HFFc6 (cell line): ENCODE results near the gene TP53BP1. TPM values are rescaled to one million over a fixed set of nuclear protein-coding genes. Genes with fewer than 3 reads are reported as not detected.
"Not testable (repeated sequence)": the region's sequence is repeated elsewhere in the genome, so short reads cannot be mapped to it uniquely, and the experiment has no call there.

ENCODE experiments used
- DNase-seq: peaks from one replicate; pipeline ENCODE4 v3.0.0-alpha.2; 2018
- H3K27ac Mint-ChIP-seq: 2 replicates; pipeline ENCODE4 v1.8.0; 2020; ENCODE audit warnings: mild to moderate bottlenecking, mixed read lengths
- H3K27me3 Mint-ChIP-seq: 2 replicates; pipeline ENCODE4 v1.8.0; 2021; ENCODE audit warnings: mild to moderate bottlenecking, moderate library complexity, mixed read lengths; ENCODE audit not compliant: insufficient read depth
- H3K36me3 Mint-ChIP-seq: 2 replicates; pipeline ENCODE4 v1.8.0; 2021; ENCODE audit warnings: low read depth, mixed read lengths
- H3K4me1 Mint-ChIP-seq: 2 replicates; pipeline ENCODE4 v1.8.0; 2020; ENCODE audit warnings: low read depth, mixed read lengths
- H3K4me3 Mint-ChIP-seq: 2 replicates; pipeline ENCODE4 v1.8.0; 2020; ENCODE audit warnings: mild to moderate bottlenecking, moderate library complexity, mixed read lengths
- H3K9me3 Mint-ChIP-seq: 2 replicates; pipeline ENCODE4 v1.8.0; 2020; ENCODE audit warnings: mild to moderate bottlenecking, mixed read lengths
- CTCF ChIP-seq: fragments of 200-600 bp; sonication (generic); IDR thresholded peaks from 2 replicates; pipeline ENCODE4 v1.5.0; 2021; ENCODE audit warnings: antibody characterized with exemption, mild to moderate bottlenecking
- total RNA-seq, 6 experiments: library from RNA; stranded (reverse); fragmentation: NEBNext Ultra II Directional; extraction: Animal tissue kit (Norgen Biotek cat#: 25700); gene quantifications; 2 replicates in 1 of 6; 3 replicates in 5 of 6; pipeline ENCODE4 v1.2.3, GENCODE V29; 2021

TP53BP1 gene
- total RNA-seq, 6 experiments from 2014 or later, result 44.7 to 49.5 (median 46.4) TPM

GRCh38 chr15:43404130-43404529 lies 88.8 kb downstream of the TP53BP1 start:
- Mint-ChIP-seq H3K4me1 (no peaks in the 10 kb centered on the region), H3K9me3 (no peaks in the 10 kb centered on the region), H3K27ac (no peak overlapping the region), H3K4me3 (no peak overlapping the region), H3K27me3 (no peaks in the 10 kb centered on the region), H3K36me3 (peaks cover 53% of the 10 kb centered on the region)
- no peak for TF ChIP-seq CTCF
- DNase-seq, result no peak

DNA sequence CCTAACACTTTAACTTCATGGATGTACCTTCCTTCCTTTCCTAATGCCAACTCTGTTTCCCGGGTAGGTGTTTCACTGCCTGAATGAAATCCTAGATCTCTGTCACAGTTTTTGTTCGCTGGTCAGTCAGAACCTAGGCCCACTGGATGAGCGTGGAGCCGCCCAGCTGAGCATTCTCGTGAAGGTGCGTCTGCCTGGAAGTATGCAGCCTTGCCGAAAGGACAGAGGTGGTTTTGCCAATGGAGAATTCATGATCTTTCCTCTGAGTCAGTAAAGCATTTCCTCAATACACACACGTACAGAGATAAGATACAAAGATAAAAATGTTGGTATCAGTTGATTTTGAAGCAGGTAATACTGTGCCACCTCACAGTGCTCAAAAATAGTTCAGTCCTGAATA lies 89.3 kb downstream of the TP53BP1 start:
- no peak for TF ChIP-seq CTCF
- H3K27me3 Mint-ChIP-seq, result no peaks in the 10 kb centered on the region
- H3K9me3 Mint-ChIP-seq, result no peaks in the 10 kb centered on the region
- no peaks in the 10 kb centered on the region for H3K4me1 Mint-ChIP-seq
- no peak overlapping the region for H3K27ac Mint-ChIP-seq
- no peak overlapping the region for H3K4me3 Mint-ChIP-seq
- no peak for DNase-seq
- peaks cover 47% of the 10 kb centered on the region for H3K36me3 Mint-ChIP-seq

DNA sequence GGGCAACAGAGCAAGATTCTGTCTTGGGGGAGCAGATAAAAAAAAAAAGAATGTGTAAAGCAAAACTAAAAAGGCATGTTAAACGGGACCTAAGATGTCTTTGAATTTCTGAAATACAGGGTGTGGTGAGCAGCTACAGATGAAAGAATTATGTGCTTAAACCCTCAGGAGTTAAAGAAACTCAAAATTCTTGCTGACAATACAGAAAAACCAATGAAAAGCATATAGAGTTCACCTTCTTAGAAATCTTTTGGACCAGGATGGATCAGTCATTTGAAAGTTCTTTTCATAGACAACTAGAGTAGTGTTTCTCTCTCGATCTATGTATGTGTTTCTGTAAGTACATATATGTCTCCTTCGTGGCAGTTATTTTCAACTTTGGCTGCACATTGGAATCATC lies 90.7 kb downstream of the TP53BP1 start:
- TF ChIP-seq CTCF, result no peak
- no peaks in the 10 kb centered on the region for H3K9me3 Mint-ChIP-seq
- DNase-seq, result no peak
- H3K4me3 Mint-ChIP-seq, result no peak overlapping the region
- H3K27me3 Mint-ChIP-seq, result no peaks in the 10 kb centered on the region
- no peak overlapping the region for H3K27ac Mint-ChIP-seq
- H3K36me3 Mint-ChIP-seq, result peaks cover 39% of the 10 kb centered on the region
- no peaks in the 10 kb centered on the region for H3K4me1 Mint-ChIP-seq

GRCh38 chr15:43393592-43393991 lies 99.4 kb downstream of the TP53BP1 start:
- peaks cover 17% of the 10 kb centered on the region for H3K36me3 Mint-ChIP-seq
- DNase-seq, result not testable (repeated sequence)

GRCh38 chr15:43390723-43391122 lies 102.2 kb downstream of the TP53BP1 start:
- peaks cover 23% of the 10 kb centered on the region for H3K36me3 Mint-ChIP-seq
- no peaks in the 10 kb centered on the region; the same call in 1 of the 2 replicates for H3K27me3 Mint-ChIP-seq
- no peaks in the 10 kb centered on the region for H3K9me3 Mint-ChIP-seq
- H3K4me3 Mint-ChIP-seq, result no peak overlapping the region
- no peaks in the 10 kb centered on the region; the same call in 1 of the 2 replicates for H3K4me1 Mint-ChIP-seq
- no peak overlapping the region for H3K27ac Mint-ChIP-seq
- TF ChIP-seq CTCF, result no peak
- no peak for DNase-seq

More at GRCh38 chr15:43393592-43393991, 99.4 kb downstream of the TP53BP1 start:
- not testable (repeated sequence) for H3K27ac Mint-ChIP-seq, H3K4me3 Mint-ChIP-seq, H3K27me3 Mint-ChIP-seq, H3K9me3 Mint-ChIP-seq, H3K4me1 Mint-ChIP-seq

DNA sequence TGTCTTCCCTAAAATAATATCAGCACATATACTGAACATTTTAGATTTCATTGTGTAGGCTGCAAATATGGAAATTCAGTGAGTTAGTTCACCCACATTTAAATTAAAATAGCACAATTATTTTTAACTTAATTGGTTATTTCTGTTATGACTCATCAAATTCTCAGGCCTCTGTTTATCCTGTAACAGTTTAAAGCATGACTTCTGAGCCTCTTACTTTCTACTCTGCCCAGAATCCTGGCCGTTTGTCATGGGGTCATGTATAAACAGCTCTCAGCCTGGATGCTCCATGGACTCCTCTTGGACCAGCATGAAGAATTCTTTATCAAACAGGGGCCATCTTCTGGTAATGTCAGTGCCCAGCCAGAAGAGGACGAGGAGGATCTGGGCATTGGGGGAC lies 109.9 kb downstream of the TP53BP1 start:
- Mint-ChIP-seq H3K27me3 (no peaks in the 10 kb centered on the region), H3K9me3 (no peaks in the 10 kb centered on the region), H3K27ac (peak overlapping the region; percentile 67), H3K4me1 (peaks cover 13% of the 10 kb centered on the region), H3K36me3 (peaks cover 35% of the 10 kb centered on the region), H3K4me3 (no peak overlapping the region)
- TF ChIP-seq CTCF, result no peak
- peak; percentile 39 for DNase-seq
